WTC11 (cell line): ENCODE data around the gene CCSER1. TPM values are rescaled to one million over a fixed set of nuclear protein-coding genes. Genes with fewer than 3 reads are reported as not detected.
"Not testable (repeated sequence)": the region's sequence is repeated elsewhere in the genome, so short reads cannot be mapped to it uniquely, and the experiment has no call there.

Experiments used
- ATAC-seq: fragments of 200-7000 bp; cut with Tn5 transposase; 2 replicates; pipeline ENCODE4 v1.10.0; 2021; ENCODE audit warnings: mild to moderate bottlenecking, moderate library complexity
- CTCF ChIA-PET: fragments of 300-600 bp; sonication (Branson Sonifier 250); formaldehyde crosslinking; loops from one replicate; lab custom pipeline; 2021; ENCODE audit warnings: antibody characterized with exemption; lab: Charles Lee
- POLR2A ChIA-PET: fragments of 350-600 bp; sonication (Branson Sonifier 250); formaldehyde crosslinking; loops from one replicate; lab custom pipeline; 2021; ENCODE audit warnings: antibody characterized with exemption; lab: Charles Lee
- DNase-seq: peaks from one replicate; pipeline ENCODE4 v3.0.0; 2021; ENCODE audit warnings: low spot score
- H3K27ac Mint-ChIP-seq: 2 replicates; pipeline ENCODE4 v1.8.0; 2021; ENCODE audit warnings: mixed read lengths
- H3K27me3 Mint-ChIP-seq: 2 replicates; pipeline ENCODE4 v1.8.0; 2021; ENCODE audit warnings: low read depth, mild to moderate bottlenecking, moderate library complexity, mixed read lengths
- H3K36me3 Mint-ChIP-seq: 2 replicates; pipeline ENCODE4 v1.8.0; 2021; ENCODE audit warnings: mixed read lengths
- H3K4me1 Mint-ChIP-seq: 2 replicates; pipeline ENCODE4 v1.8.0; 2022; ENCODE audit warnings: mixed read lengths
- H3K4me3 Mint-ChIP-seq: 2 replicates; pipeline ENCODE4 v1.8.0; 2021; ENCODE audit warnings: mild to moderate bottlenecking, moderate library complexity, mixed read lengths
- H3K9me3 Mint-ChIP-seq: 2 replicates; pipeline ENCODE4 v1.8.0; 2021; ENCODE audit warnings: mixed read lengths
- ESRRA ChIP-seq: sonication (generic); formaldehyde crosslinking; IDR thresholded peaks from 2 replicates; pipeline ENCODE4 v1.8.1; 2022; ENCODE audit warnings: mild to moderate bottlenecking, missing genetic modification reagents, borderline replicate concordance
- FOXK1 ChIP-seq: sonication (generic); formaldehyde crosslinking; IDR thresholded peaks from 2 replicates; pipeline ENCODE4 v1.8.0; 2022; ENCODE audit warnings: mild to moderate bottlenecking, moderate library complexity, missing genetic modification reagents
- MXD4 ChIP-seq: fragments of 250-450 bp; sonication (Bioruptor Pico); IDR thresholded peaks from 2 replicates; pipeline ENCODE4 v1.8.0; 2021; ENCODE audit warnings: mild to moderate bottlenecking, moderate library complexity, borderline replicate concordance
- SOX15 ChIP-seq: fragments of 250-450 bp; sonication (Bioruptor Pico); IDR thresholded peaks from 2 replicates; pipeline ENCODE4 v1.9.0; 2021; ENCODE audit warnings: mild to moderate bottlenecking
- TEAD4 ChIP-seq: sonication (generic); formaldehyde crosslinking; IDR thresholded peaks from 2 replicates; pipeline ENCODE4 v1.8.0; 2022; ENCODE audit warnings: mild to moderate bottlenecking, missing genetic modification reagents
- ZMAT4 ChIP-seq: fragments of 250-450 bp; sonication (Bioruptor Pico); IDR thresholded peaks from 2 replicates; pipeline ENCODE4 v1.9.0; 2021; ENCODE audit warnings: mild to moderate bottlenecking
- ZNF396 ChIP-seq: fragments of 250-450 bp; sonication (Bioruptor Pico); IDR thresholded peaks from 2 replicates; pipeline ENCODE4 v1.8.0; 2021; ENCODE audit warnings: mild to moderate bottlenecking, moderate library complexity, borderline replicate concordance
- ZNF532 ChIP-seq: fragments of 250-450 bp; sonication (Bioruptor Pico); IDR thresholded peaks from 2 replicates; pipeline ENCODE4 v1.9.0; 2021; ENCODE audit warnings: mild to moderate bottlenecking, borderline replicate concordance
- total RNA-seq: library from RNA; stranded (reverse); gene quantifications from 3 replicates; pipeline ENCODE4 v1.2.3, GENCODE V29; 2021
- TF ChIP-seq, protein P1 (sequence below): sonication (generic); formaldehyde crosslinking; IDR thresholded peaks from 2 replicates; pipeline ENCODE4 v1.8.0; 2022; ENCODE audit warnings: mild to moderate bottlenecking, missing genetic modification reagents
- TF ChIP-seq, protein P2 (sequence below): sonication (generic); formaldehyde crosslinking; IDR thresholded peaks from 2 replicates; pipeline ENCODE4 v1.8.1; 2022; ENCODE audit warnings: missing genetic modification reagents, borderline replicate concordance
- TF ChIP-seq, protein P3 (sequence below): fragments of 200-600 bp; IDR thresholded peaks from 2 replicates; pipeline ENCODE4 v1.8.0; 2022; ENCODE audit warnings: antibody characterized with exemption
- TF ChIP-seq, protein P4 (sequence below): sonication (generic); formaldehyde crosslinking; IDR thresholded peaks from 2 replicates; pipeline ENCODE4 v1.8.1; 2023; ENCODE audit warnings: mild to moderate bottlenecking, missing genetic modification reagents, borderline replicate concordance

CCSER1 gene
- total RNA-seq, 1 experiment from 2014 or later: 0.87 TPM

- H3K36me3 Mint-ChIP-seq: no peaks in the 10 kb centered on the region
- ATAC-seq: peak; percentile 53; the same call in 1 of the 2 replicates
- peaks cover 6% of the 10 kb centered on the region; the same call in 1 of the 2 replicates for H3K9me3 Mint-ChIP-seq
- POLR2A ChIA-PET: no interaction called here
- CTCF ChIA-PET: no interaction called here
- no peak overlapping the region for H3K27ac Mint-ChIP-seq
- H3K4me3 Mint-ChIP-seq: no peak overlapping the region
- no peak for DNase-seq
- TF ChIP-seq SOX15 (CRISPR knock-in tag) (no peak), TEAD4 (no peak), ZMAT4 (CRISPR knock-in tag) (no peak)
- TF ChIP-seq, protein P1, sequence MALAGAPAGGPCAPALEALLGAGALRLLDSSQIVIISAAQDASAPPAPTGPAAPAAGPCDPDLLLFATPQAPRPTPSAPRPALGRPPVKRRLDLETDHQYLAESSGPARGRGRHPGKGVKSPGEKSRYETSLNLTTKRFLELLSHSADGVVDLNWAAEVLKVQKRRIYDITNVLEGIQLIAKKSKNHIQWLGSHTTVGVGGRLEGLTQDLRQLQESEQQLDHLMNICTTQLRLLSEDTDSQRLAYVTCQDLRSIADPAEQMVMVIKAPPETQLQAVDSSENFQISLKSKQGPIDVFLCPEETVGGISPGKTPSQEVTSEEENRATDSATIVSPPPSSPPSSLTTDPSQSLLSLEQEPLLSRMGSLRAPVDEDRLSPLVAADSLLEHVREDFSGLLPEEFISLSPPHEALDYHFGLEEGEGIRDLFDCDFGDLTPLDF: no peak
- H3K27me3 Mint-ChIP-seq: no peaks in the 10 kb centered on the region
- peaks cover 26% of the 10 kb centered on the region for H3K4me1 Mint-ChIP-seq
Measured at GRCh38 chr4:91454111-91454510, 1326.9 kb downstream of the CCSER1 start.

- Mint-ChIP-seq H3K9me3 (peaks cover 30% of the 10 kb centered on the region), H3K27me3 (peaks cover 21% of the 10 kb centered on the region)
- CTCF ChIA-PET, POLR2A ChIA-PET, DNase-seq, ATAC-seq, H3K27ac Mint-ChIP-seq, H3K36me3 Mint-ChIP-seq, H3K4me3 Mint-ChIP-seq, H3K4me1 Mint-ChIP-seq: not testable (repeated sequence)
Measured at GRCh38 chr4:91462566-91462965, 1335.4 kb downstream of the CCSER1 start.

DNA sequence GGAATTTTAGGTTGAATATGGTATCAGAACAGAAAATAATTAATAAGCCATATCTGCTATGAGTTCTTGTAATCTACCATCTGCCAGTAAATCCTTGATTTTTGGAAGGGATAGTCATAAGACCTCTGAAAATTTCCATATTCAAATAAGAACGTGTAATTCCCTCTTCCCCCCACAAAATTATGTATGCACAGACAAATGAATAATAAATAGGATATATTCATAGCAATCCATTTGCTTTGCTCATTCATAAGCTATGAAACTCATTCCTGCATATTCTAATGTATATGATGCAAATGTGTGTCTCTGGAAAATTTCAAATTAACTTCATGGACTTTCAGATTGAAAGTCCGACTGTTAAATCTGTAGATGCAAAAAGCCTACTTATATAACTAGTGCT lies 1343.5 kb downstream of the CCSER1 start:
- Mint-ChIP-seq H3K27ac (no peak overlapping the region), H3K9me3 (peaks cover 16% of the 10 kb centered on the region), H3K27me3 (peaks cover 6% of the 10 kb centered on the region), H3K4me1 (no peaks in the 10 kb centered on the region), H3K36me3 (peaks cover 4% of the 10 kb centered on the region; the same call in 1 of the 2 replicates), H3K4me3 (no peak overlapping the region)
- ATAC-seq (no peak), DNase-seq (no peak)
- POLR2A ChIA-PET: no interaction called here
- CTCF ChIA-PET: no interaction called here
- TF ChIP-seq, protein P2, sequence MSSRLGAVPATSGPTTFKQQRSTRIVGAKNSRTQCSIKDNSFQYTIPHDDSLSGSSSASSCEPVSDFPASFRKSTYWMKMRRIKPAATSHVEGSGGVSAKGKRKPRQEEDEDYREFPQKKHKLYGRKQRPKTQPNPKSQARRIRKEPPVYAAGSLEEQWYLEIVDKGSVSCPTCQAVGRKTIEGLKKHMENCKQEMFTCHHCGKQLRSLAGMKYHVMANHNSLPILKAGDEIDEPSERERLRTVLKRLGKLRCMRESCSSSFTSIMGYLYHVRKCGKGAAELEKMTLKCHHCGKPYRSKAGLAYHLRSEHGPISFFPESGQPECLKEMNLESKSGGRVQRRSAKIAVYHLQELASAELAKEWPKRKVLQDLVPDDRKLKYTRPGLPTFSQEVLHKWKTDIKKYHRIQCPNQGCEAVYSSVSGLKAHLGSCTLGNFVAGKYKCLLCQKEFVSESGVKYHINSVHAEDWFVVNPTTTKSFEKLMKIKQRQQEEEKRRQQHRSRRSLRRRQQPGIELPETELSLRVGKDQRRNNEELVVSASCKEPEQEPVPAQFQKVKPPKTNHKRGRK (CRISPR knock-in tag): no peak
- TF ChIP-seq ZNF532 (no peak), FOXK1 (CRISPR knock-in tag) (no peak), ZNF396 (CRISPR knock-in tag) (no peak), MXD4 (CRISPR knock-in tag) (no peak), ZMAT4 (CRISPR knock-in tag) (no peak), ESRRA (CRISPR knock-in tag) (no peak)
- TF ChIP-seq, protein P3, sequence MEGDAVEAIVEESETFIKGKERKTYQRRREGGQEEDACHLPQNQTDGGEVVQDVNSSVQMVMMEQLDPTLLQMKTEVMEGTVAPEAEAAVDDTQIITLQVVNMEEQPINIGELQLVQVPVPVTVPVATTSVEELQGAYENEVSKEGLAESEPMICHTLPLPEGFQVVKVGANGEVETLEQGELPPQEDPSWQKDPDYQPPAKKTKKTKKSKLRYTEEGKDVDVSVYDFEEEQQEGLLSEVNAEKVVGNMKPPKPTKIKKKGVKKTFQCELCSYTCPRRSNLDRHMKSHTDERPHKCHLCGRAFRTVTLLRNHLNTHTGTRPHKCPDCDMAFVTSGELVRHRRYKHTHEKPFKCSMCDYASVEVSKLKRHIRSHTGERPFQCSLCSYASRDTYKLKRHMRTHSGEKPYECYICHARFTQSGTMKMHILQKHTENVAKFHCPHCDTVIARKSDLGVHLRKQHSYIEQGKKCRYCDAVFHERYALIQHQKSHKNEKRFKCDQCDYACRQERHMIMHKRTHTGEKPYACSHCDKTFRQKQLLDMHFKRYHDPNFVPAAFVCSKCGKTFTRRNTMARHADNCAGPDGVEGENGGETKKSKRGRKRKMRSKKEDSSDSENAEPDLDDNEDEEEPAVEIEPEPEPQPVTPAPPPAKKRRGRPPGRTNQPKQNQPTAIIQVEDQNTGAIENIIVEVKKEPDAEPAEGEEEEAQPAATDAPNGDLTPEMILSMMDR: no peak
- TF ChIP-seq, protein P4, sequence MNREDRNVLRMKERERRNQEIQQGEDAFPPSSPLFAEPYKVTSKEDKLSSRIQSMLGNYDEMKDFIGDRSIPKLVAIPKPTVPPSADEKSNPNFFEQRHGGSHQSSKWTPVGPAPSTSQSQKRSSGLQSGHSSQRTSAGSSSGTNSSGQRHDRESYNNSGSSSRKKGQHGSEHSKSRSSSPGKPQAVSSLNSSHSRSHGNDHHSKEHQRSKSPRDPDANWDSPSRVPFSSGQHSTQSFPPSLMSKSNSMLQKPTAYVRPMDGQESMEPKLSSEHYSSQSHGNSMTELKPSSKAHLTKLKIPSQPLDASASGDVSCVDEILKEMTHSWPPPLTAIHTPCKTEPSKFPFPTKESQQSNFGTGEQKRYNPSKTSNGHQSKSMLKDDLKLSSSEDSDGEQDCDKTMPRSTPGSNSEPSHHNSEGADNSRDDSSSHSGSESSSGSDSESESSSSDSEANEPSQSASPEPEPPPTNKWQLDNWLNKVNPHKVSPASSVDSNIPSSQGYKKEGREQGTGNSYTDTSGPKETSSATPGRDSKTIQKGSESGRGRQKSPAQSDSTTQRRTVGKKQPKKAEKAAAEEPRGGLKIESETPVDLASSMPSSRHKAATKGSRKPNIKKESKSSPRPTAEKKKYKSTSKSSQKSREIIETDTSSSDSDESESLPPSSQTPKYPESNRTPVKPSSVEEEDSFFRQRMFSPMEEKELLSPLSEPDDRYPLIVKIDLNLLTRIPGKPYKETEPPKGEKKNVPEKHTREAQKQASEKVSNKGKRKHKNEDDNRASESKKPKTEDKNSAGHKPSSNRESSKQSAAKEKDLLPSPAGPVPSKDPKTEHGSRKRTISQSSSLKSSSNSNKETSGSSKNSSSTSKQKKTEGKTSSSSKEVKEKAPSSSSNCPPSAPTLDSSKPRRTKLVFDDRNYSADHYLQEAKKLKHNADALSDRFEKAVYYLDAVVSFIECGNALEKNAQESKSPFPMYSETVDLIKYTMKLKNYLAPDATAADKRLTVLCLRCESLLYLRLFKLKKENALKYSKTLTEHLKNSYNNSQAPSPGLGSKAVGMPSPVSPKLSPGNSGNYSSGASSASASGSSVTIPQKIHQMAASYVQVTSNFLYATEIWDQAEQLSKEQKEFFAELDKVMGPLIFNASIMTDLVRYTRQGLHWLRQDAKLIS: no peak
- TF ChIP-seq, protein P1: no peak
